IPS-15b (cell line): ENCODE data around the gene DUSP8.
"Not testable (repeated sequence)": the region's sequence is repeated elsewhere in the genome, so short reads cannot be mapped to it uniquely, and the experiment has no call there.

Source experiments
- H3K27me3 ChIP-seq: one replicate; pipeline ENCODE4 v1.6.1; 2013; ENCODE audit warnings: low read length; ENCODE audit not compliant: control insufficient read depth, insufficient read depth
- H3K36me3 ChIP-seq: one replicate; pipeline ENCODE4 v1.6.1; 2013; ENCODE audit warnings: low read length; ENCODE audit not compliant: control insufficient read depth, insufficient read depth
- H3K4me1 ChIP-seq: one replicate; pipeline ENCODE4 v1.6.1; 2013; ENCODE audit warnings: mild to moderate bottlenecking, low read length; ENCODE audit not compliant: control insufficient read depth, insufficient read depth
- H3K4me3 ChIP-seq: one replicate; pipeline ENCODE4 v1.5.1; 2013; ENCODE audit warnings: low read depth, low read length
- H3K9ac ChIP-seq: one replicate; pipeline ENCODE4 v1.6.1; 2013; ENCODE audit warnings: low read depth, mild to moderate bottlenecking, low read length
- H3K9me3 ChIP-seq: one replicate; pipeline ENCODE4 v1.6.1; 2013; ENCODE audit warnings: mild to moderate bottlenecking, low read length; ENCODE audit not compliant: control insufficient read depth, insufficient read depth

The DUSP8 gene

GRCh38 chr11:1584661-1585370 is 12.7 kb upstream of the DUSP8 start, which contains the start of gene KRTAP5-1:
Gene KRTAP5-1, minus strand, starts transcription at chr11:1585283. Its CDS starts 34 bp downstream, at chr11:1585249.
- not testable (repeated sequence) for H3K9ac ChIP-seq, H3K27me3 ChIP-seq, H3K9me3 ChIP-seq, H3K4me3 ChIP-seq, H3K4me1 ChIP-seq, H3K36me3 ChIP-seq

GRCh38 chr11:1582909-1583308 is 10.8 kb upstream of the DUSP8 start:
- H3K4me3 ChIP-seq, H3K9me3 ChIP-seq, H3K4me1 ChIP-seq, H3K36me3 ChIP-seq, H3K27me3 ChIP-seq, H3K9ac ChIP-seq: not testable (repeated sequence)

DNA sequence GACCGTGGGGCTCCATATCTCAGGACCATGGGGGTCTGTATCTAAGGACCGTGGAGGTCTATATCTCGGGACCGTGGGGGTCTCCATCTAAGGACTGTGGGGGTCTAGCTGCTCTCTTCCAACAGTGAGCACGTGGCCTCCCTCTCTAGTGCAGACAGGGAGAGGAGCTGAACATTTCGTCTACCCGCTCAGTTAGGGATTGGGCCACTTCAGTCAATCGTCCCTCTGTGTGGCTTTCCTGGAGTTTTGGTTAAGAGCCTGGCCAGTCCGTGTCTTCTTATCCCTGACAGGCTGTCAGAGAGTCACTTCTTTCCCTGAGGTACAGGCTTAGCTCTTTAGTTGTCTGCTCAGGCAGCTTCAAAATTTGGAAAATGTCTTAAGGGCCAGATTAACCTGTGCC is 9.9 kb upstream of the DUSP8 start:
- H3K36me3 ChIP-seq: no peaks in the 10 kb centered on the region
- no peak overlapping the region for H3K9ac ChIP-seq
- no peaks in the 10 kb centered on the region for H3K4me1 ChIP-seq
- no peak overlapping the region for H3K4me3 ChIP-seq
- no peaks in the 10 kb centered on the region for H3K27me3 ChIP-seq
- H3K9me3 ChIP-seq: no peaks in the 10 kb centered on the region

DNA sequence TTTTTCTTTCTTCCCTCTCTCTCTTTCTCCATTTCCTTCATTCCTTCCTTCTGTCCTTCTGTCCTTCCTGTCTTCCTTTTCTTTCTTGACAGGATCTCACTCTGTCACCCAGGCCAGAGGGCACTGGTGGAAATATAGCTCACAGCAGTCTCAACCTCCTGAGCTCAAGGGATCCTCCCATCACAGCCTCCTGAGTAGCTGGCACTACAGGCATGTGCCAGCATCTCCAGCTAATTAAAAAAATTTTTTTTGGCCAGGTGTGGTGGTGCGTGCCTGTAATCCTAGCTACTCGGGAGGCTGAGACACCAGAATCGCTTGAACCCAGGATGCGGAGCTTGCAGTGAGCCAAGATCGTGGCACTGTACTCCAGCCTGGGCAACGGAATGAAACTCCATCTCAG is 4.8 kb upstream of the DUSP8 start:
- peaks cover 21% of the 10 kb centered on the region for H3K27me3 ChIP-seq
- H3K4me1 ChIP-seq: peaks cover 4% of the 10 kb centered on the region
- H3K9ac ChIP-seq: no peak overlapping the region
- no peaks in the 10 kb centered on the region for H3K9me3 ChIP-seq
- no peaks in the 10 kb centered on the region for H3K36me3 ChIP-seq
- H3K4me3 ChIP-seq: no peak overlapping the region

DNA sequence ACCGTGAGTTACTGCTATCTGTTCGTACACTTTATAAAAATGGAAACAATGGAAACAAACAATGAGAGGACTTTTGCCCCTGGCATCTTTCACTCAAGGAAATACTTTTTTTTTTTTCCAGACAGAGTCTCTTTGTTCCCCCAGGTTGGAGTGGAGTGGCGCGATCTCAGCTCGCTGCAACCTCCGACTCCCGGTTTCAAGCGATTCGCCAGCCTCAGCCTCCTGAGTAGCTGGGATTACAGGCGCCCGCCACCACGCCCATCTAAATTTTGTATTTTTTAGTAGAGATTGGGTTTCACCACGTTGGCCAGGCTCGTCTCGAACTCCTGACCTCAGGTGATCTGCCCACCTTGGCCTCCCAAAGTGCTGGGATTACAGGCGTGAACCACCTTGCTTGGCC is 3.7 kb upstream of the DUSP8 start:
- not testable (repeated sequence) for H3K4me1 ChIP-seq, H3K4me3 ChIP-seq, H3K36me3 ChIP-seq, H3K9ac ChIP-seq, H3K9me3 ChIP-seq
- H3K27me3 ChIP-seq: peaks cover 21% of the 10 kb centered on the region

GRCh38 chr11:1574933-1575242 is 2.8 kb upstream of the DUSP8 start:
- H3K27me3 ChIP-seq: peaks cover 21% of the 10 kb centered on the region

DNA sequence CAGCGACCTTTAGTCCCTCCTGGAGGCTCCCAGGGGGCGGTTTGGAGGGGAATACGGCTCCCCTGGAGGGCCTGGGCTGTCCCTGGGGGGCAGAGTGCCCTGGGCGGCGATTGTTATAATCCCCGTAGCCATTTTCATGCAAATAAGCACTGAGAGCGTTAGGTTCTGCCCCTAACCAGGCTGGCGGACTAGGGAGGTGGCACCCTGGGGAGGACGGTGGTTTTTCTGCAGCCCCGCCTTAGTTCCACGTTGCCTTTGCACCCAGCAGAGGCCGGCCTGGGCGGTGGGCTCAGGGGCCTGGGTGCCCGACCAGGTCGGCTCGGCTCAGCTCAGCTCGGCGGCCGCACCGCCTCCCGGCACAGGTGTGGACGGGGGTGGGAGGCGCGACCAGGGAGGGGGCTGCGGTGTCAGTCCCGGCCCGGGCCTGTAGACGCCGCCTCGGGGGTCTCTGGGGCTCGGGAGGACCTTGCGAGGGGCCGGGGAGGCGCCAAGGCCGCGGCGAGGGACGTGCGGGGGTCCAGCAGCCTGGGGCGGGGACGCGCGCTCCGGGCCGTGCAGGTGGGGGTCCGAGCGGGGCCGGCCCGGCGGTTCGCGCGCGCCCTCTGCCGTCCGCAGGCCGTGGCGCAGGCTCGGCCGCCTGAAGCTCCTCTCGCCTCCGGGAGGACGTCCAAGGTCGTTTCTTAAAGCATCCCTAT is 2.3 kb upstream of the DUSP8 start:
- Histone ChIP-seq H3K36me3 (no peaks in the 10 kb centered on the region), H3K4me1 (peaks cover 4% of the 10 kb centered on the region), H3K4me3 (peak overlapping the region; percentile 46), H3K27me3 (peaks cover 21% of the 10 kb centered on the region), H3K9ac (no peak overlapping the region), H3K9me3 (no peaks in the 10 kb centered on the region)

More at GRCh38 chr11:1574933-1575242, 2.8 kb upstream of the DUSP8 start:
- H3K4me3 ChIP-seq: no peak overlapping the region
- no peaks in the 10 kb centered on the region for H3K36me3 ChIP-seq
- no peaks in the 10 kb centered on the region for H3K9me3 ChIP-seq
- H3K4me1 ChIP-seq: peaks cover 4% of the 10 kb centered on the region
- no peak overlapping the region for H3K9ac ChIP-seq

- Histone ChIP-seq H3K36me3 (no peaks in the 10 kb centered on the region), H3K9me3 (no peaks in the 10 kb centered on the region), H3K4me1 (peaks cover 6% of the 10 kb centered on the region), H3K4me3 (peak overlapping the region; percentile 46), H3K9ac (no peak overlapping the region), H3K27me3 (peaks cover 21% of the 10 kb centered on the region)
Observed at GRCh38 chr11:1573903-1574237, 1.8 kb upstream of the DUSP8 start.

GRCh38 chr11:1573077-1573902 is 1.2 kb upstream of the DUSP8 start:
- Histone ChIP-seq H3K4me1 (peaks cover 7% of the 10 kb centered on the region), H3K36me3 (no peaks in the 10 kb centered on the region), H3K9me3 (no peaks in the 10 kb centered on the region), H3K4me3 (peak overlapping the region; percentile 46), H3K27me3 (peaks cover 21% of the 10 kb centered on the region), H3K9ac (no peak overlapping the region)

DNA sequence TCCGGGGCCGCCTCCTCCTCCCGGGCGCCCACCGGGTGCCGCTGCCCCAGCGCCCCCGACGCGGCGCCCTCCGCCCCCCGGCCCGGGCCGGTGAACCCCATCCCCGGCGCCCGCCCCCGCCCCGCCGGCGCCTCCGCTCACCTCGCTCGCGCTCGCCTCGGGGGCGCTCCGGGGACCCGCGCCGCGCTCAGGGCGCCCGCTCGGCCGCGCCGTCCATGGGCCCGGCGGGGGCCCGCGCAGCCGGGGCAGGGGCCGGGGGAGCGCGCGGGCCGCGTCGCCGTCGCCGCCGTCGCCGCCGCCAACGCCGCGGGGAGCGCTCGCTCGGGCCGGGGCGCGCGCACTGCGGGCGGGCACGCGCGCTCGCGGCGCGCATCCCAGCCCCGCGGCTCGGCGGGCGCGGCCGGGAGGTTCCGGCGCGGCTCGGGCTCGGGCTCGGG is 293 bp downstream of the DUSP8 start:
- Histone ChIP-seq H3K4me3 (peak overlapping the region; percentile 55), H3K9me3 (no peaks in the 10 kb centered on the region), H3K9ac (no peak overlapping the region), H3K36me3 (no peaks in the 10 kb centered on the region), H3K27me3 (peaks cover 21% of the 10 kb centered on the region), H3K4me1 (peaks cover 12% of the 10 kb centered on the region)

- Histone ChIP-seq H3K36me3 (no peaks in the 10 kb centered on the region), H3K9me3 (no peaks in the 10 kb centered on the region), H3K9ac (no peak overlapping the region), H3K4me1 (peaks cover 12% of the 10 kb centered on the region), H3K27me3 (peaks cover 21% of the 10 kb centered on the region), H3K4me3 (peak overlapping the region; percentile 55)
Observed at GRCh38 chr11:1570896-1571759, 943 bp downstream of the DUSP8 start.
